Measurements from ENCODE around the gene TNFRSF4. TPM values are rescaled to one million over a fixed set of nuclear protein-coding genes. Genes with fewer than 3 reads are reported as not detected.

TNFRSF4 gene
- total and polyA plus RNA-seq, 9 of the 15 experiments (the other 6 are each of a cell fraction or from before 2014, with no cell fraction given) = 0.07 to 0.44 (median 0.19) TPM; not detected in 5

DNA sequence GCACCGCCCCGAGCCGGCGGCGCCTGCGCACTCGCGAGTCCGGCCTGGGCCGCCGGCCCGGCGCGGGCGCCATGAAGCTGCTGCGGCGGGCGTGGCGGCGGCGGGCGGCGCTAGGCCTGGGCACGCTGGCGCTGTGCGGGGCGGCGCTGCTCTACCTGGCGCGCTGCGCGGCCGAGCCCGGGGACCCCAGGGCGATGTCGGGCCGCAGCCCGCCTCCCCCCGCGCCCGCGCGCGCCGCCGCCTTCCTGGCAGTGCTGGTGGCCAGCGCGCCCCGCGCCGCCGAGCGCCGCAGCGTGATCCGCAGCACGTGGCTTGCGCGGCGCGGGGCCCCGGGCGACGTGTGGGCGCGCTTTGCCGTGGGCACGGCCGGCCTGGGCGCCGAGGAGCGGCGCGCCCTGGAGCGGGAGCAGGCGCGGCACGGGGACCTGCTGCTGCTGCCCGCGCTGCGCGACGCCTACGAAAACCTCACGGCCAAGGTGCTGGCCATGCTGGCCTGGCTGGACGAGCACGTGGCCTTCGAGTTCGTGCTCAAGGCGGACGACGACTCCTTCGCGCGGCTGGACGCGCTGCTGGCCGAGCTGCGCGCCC, 18.3 kb upstream of the TNFRSF4 start, which contains the start of gene B3GALT6 (continued):
- TF ChIP-seq MXI1 (IDR thresholded peaks at IDR 0.05; ENCODE audit: low read depth, low read length) = no peak
- no peak for TF ChIP-seq NKRF (IDR thresholded peaks at IDR 0.05; ENCODE audit: borderline replicate concordance)
- TF ChIP-seq, protein P1, sequence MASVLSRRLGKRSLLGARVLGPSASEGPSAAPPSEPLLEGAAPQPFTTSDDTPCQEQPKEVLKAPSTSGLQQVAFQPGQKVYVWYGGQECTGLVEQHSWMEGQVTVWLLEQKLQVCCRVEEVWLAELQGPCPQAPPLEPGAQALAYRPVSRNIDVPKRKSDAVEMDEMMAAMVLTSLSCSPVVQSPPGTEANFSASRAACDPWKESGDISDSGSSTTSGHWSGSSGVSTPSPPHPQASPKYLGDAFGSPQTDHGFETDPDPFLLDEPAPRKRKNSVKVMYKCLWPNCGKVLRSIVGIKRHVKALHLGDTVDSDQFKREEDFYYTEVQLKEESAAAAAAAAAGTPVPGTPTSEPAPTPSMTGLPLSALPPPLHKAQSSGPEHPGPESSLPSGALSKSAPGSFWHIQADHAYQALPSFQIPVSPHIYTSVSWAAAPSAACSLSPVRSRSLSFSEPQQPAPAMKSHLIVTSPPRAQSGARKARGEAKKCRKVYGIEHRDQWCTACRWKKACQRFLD (CRISPR knock-in tag; IDR thresholded peaks at IDR 0.05) = peak; percentile 85
- TF ChIP-seq, protein P2, sequence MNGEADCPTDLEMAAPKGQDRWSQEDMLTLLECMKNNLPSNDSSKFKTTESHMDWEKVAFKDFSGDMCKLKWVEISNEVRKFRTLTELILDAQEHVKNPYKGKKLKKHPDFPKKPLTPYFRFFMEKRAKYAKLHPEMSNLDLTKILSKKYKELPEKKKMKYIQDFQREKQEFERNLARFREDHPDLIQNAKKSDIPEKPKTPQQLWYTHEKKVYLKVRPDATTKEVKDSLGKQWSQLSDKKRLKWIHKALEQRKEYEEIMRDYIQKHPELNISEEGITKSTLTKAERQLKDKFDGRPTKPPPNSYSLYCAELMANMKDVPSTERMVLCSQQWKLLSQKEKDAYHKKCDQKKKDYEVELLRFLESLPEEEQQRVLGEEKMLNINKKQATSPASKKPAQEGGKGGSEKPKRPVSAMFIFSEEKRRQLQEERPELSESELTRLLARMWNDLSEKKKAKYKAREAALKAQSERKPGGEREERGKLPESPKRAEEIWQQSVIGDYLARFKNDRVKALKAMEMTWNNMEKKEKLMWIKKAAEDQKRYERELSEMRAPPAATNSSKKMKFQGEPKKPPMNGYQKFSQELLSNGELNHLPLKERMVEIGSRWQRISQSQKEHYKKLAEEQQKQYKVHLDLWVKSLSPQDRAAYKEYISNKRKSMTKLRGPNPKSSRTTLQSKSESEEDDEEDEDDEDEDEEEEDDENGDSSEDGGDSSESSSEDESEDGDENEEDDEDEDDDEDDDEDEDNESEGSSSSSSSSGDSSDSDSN (IDR thresholded peaks at IDR 0.05; ENCODE audit: borderline replicate concordance in 1 of 2, low read depth in 2 of 2, low read length in 2 of 2) = no peak
- no peak for TF ChIP-seq SREBF2 (CRISPR knock-in tag; IDR thresholded peaks at IDR 0.05)
- no peak for TF ChIP-seq FOXA1 (IDR thresholded peaks at IDR 0.05; ENCODE audit: borderline replicate concordance)
- TF ChIP-seq ZNF766 (CRISPR knock-in tag; conservative IDR thresholded peaks at IDR 0.05) = peak; percentile 55; the same call in 1 of the 2 replicates
- no peak for TF ChIP-seq HMG20A (CRISPR knock-in tag; conservative IDR thresholded peaks at IDR 0.05)
- no peak for TF ChIP-seq ZNF174 (CRISPR knock-in tag; IDR thresholded peaks at IDR 0.05)
- TF ChIP-seq ZNF586 (CRISPR knock-in tag; conservative IDR thresholded peaks at IDR 0.05) = no peak
- no peak for TF ChIP-seq RBM22 (IDR thresholded peaks at IDR 0.05; ENCODE audit: low read depth, low read length, poor library complexity, severe bottlenecking)
- TF ChIP-seq ETV6 (IDR thresholded peaks at IDR 0.05; ENCODE audit: borderline replicate concordance in 1 of 2, low read depth in 2 of 2, low read length in 1 of 2) = no peak
- TF ChIP-seq ETV6 (CRISPR knock-in tag; IDR thresholded peaks at IDR 0.05; ENCODE audit: borderline replicate concordance) = peak; percentile 92; the same call in 1 of the 2 replicates
- TF ChIP-seq RBM14 (IDR thresholded peaks at IDR 0.05; ENCODE audit: borderline replicate concordance, insufficient read depth, low read depth, low read length) = no peak
- TF ChIP-seq TEAD4 (IDR thresholded peaks at IDR 0.05; ENCODE audit: low read length) = no peak
- no peak for TF ChIP-seq TEAD4 (CRISPR knock-in tag; IDR thresholded peaks at IDR 0.05; ENCODE audit: borderline replicate concordance)
- TF ChIP-seq U2AF1 (optimal IDR thresholded peaks at IDR 0.05; ENCODE audit: low read depth, low read length) = no peak
- peak; percentile 87; the same call in 1 of the 2 replicates for TF ChIP-seq ZNF668 (CRISPR knock-in tag; IDR thresholded peaks at IDR 0.05)
- TF ChIP-seq IRF9 (tag; IDR thresholded peaks at IDR 0.05) = no peak
- TF ChIP-seq ZKSCAN1 (IDR thresholded peaks at IDR 0.05; ENCODE audit: low read depth, low read length) = no peak
- TF ChIP-seq FOXA3 (CRISPR knock-in tag; conservative IDR thresholded peaks at IDR 0.05 in 1 of 2, IDR thresholded peaks at IDR 0.05 in 1 of 2) = peak in 1 of 2 experiments; percentile 51; a peak in 1 of 4 replicates
- no peak for TF ChIP-seq SUPT5H (IDR thresholded peaks at IDR 0.05)

All from K562 (cell line).